ENCODE results near the gene ITGB2.

- TF ChIP-seq CTCF (IDR thresholded peaks at IDR 0.05): no peak
- no peak for TF ChIP-seq EP300 (IDR thresholded peaks at IDR 0.05)
Measured at GRCh38 chr21:44955798-44956175, 35.1 kb upstream of the ITGB2 start.

All from suprapubic skin (tissue), 3 donors.